ENCODE data around the gene SEC14L3.

- TF ChIP-seq FOXM1 (IDR thresholded peaks at IDR 0.05; ENCODE audit: low read depth): no peak
- TF ChIP-seq CTCF (IDR thresholded peaks at IDR 0.05): no peak
- no peak for TF ChIP-seq GABPA (IDR thresholded peaks at IDR 0.05; ENCODE audit: low read depth)
- no peak for TF ChIP-seq ZBTB33 (IDR thresholded peaks at IDR 0.05; ENCODE audit: borderline replicate concordance, low read depth)
- TF ChIP-seq RAD21 (IDR thresholded peaks at IDR 0.05; ENCODE audit: low read length): no peak
These were observed 26.2 kb downstream of the SEC14L3 start for GRCh38 chr22:30445438-30446145.

Data from SK-N-SH (cell line).